A549 (cell line): ENCODE results near the gene FAM20C.

Experiments used
- BHLHE40 ChIP-seq: IDR thresholded peaks from 2 replicates; pipeline ENCODE4 v1.6.1; 2012; ENCODE audit warnings: low read depth, low read length, inconsistent platforms
- CHD2 ChIP-seq: fragments of 150-350 bp; IDR thresholded peaks from 2 replicates; pipeline ENCODE4 v1.6.1; 2014; ENCODE audit warnings: low read length; ENCODE audit not compliant: partially characterized antibody
- CTCF ChIP-seq: fragments of >200 bp; sonication (Bioruptor Twin); formaldehyde crosslinking; IDR thresholded peaks from 3 replicates; pipeline ENCODE4 v1.5.1; 2016
- EP300 ChIP-seq, 2 experiments: fragments of >200 bp; sonication (Bioruptor Twin); formaldehyde crosslinking; IDR thresholded peaks; 2 replicates in 1 of 2; 3 replicates in 1 of 2; pipeline ENCODE4 v1.6.1; 2016 to 2017
- JUNB ChIP-seq: fragments of >200 bp; sonication (Bioruptor Twin); formaldehyde crosslinking; IDR thresholded peaks from 2 replicates; pipeline ENCODE4 v1.6.1; 2016
- KDM1A ChIP-seq: fragments of 200-600 bp; sonication (generic); IDR thresholded peaks from 2 replicates; pipeline ENCODE4 v1.6.1; 2016; ENCODE audit warnings: low read depth, mild to moderate bottlenecking
- MAFK ChIP-seq: fragments of 450-650 bp; IDR thresholded peaks from 2 replicates; pipeline ENCODE4 v1.6.1; 2014; ENCODE audit not compliant: partially characterized antibody
- MAX ChIP-seq: IDR thresholded peaks from 2 replicates; pipeline ENCODE4 v1.6.1; 2012
- POLR2A ChIP-seq: IDR thresholded peaks from 2 replicates; pipeline ENCODE4 v1.6.1; 2012; ENCODE audit warnings: mild to moderate bottlenecking, low read length
- RCOR1 ChIP-seq: fragments of 150-350 bp; IDR thresholded peaks from 2 replicates; pipeline ENCODE4 v1.6.1; 2014; ENCODE audit warnings: antibody characterized with exemption, low read length, low read depth
- REST ChIP-seq: fragments of 200-600 bp; sonication (generic); IDR thresholded peaks from 2 replicates; pipeline ENCODE4 v1.6.1; 2016; ENCODE audit warnings: antibody characterized with exemption, mild to moderate bottlenecking, moderate library complexity
- RNF2 ChIP-seq: fragments of 200-600 bp; sonication (generic); IDR thresholded peaks from 2 replicates; pipeline ENCODE4 v1.6.1; 2016; ENCODE audit warnings: low read depth, mild to moderate bottlenecking, antibody characterized with exemption, moderate library complexity, borderline replicate concordance
- SMC3 ChIP-seq: fragments of >200 bp; sonication (Bioruptor Twin); formaldehyde crosslinking; IDR thresholded peaks from 3 replicates; pipeline ENCODE4 v1.6.1; 2018; ENCODE audit warnings: inconsistent platforms
- SREBF2 ChIP-seq: fragments of 450-650 bp; IDR thresholded peaks from 2 replicates; pipeline ENCODE4 v1.6.1; 2014; ENCODE audit warnings: mild to moderate bottlenecking, moderate library complexity

- TF ChIP-seq BHLHE40: no peak
- TF ChIP-seq CTCF: no peak
- TF ChIP-seq RNF2: no peak
- no peak for TF ChIP-seq CHD2
- peak; percentile 75 for TF ChIP-seq MAX
- no peak for TF ChIP-seq MAFK
- no peak for TF ChIP-seq RCOR1
- TF ChIP-seq SMC3: no peak
- peak; percentile 80 for TF ChIP-seq POLR2A
- TF ChIP-seq KDM1A: no peak
- no peak for TF ChIP-seq JUNB
- TF ChIP-seq REST: no peak
- TF ChIP-seq SREBF2: no peak
- no peak for TF ChIP-seq EP300 (IDR thresholded peaks at IDR 0.05)
Observed at GRCh38 chr7:191981-192649, at the start of gene FAM20C.
